Measurements from ENCODE around the gene FXN.

DNA sequence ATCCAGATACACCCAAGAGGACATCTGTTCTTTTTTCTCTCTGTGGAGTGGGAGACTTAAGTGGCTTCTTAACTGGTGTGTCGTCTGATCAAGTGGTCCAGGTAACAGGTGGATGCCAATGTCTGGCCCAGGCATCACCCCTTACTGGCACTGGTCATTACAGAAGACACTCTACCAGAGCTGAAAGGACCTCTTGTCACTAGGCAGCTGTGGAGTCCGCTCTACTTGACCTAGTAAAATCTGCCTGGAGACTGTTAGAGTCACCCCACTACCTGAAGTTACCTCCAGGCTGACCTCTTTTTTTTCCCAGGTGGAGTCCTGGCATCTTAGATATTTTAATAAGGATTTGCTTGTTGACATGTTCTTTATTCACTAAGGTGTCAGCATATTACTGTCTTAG is 22.5 kb downstream of the FXN start:
- TF ChIP-seq, protein P1, sequence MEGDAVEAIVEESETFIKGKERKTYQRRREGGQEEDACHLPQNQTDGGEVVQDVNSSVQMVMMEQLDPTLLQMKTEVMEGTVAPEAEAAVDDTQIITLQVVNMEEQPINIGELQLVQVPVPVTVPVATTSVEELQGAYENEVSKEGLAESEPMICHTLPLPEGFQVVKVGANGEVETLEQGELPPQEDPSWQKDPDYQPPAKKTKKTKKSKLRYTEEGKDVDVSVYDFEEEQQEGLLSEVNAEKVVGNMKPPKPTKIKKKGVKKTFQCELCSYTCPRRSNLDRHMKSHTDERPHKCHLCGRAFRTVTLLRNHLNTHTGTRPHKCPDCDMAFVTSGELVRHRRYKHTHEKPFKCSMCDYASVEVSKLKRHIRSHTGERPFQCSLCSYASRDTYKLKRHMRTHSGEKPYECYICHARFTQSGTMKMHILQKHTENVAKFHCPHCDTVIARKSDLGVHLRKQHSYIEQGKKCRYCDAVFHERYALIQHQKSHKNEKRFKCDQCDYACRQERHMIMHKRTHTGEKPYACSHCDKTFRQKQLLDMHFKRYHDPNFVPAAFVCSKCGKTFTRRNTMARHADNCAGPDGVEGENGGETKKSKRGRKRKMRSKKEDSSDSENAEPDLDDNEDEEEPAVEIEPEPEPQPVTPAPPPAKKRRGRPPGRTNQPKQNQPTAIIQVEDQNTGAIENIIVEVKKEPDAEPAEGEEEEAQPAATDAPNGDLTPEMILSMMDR (conservative IDR thresholded peaks at IDR 0.05; ENCODE audit: low read depth, low read length): no peak
- TF ChIP-seq EZH2 (IDR thresholded peaks at IDR 0.05; ENCODE audit: low read length, unreplicated experiment): no peak
- TF ChIP-seq EZH2phosphoT487 (IDR thresholded peaks at IDR 0.05; ENCODE audit: borderline replicate concordance, low read length): no peak
